GM19438 (cell line): ENCODE results near the gene UBALD2.
"Not testable (repeated sequence)": the region's sequence is repeated elsewhere in the genome, so short reads cannot be mapped to it uniquely, and the experiment has no call there.

Experiments
- ATAC-seq: cut with Tn5 transposase; IDR thresholded peaks from one replicate; pipeline ENCODE4 v1.9.1; 2021; ENCODE audit warnings: low read depth; ENCODE audit not compliant: unreplicated experiment

Gene UBALD2

GRCh38 chr17:76262732-76263344, 2.3 kb upstream of the UBALD2 start:
- ATAC-seq: no peak

GRCh38 chr17:76263896-76264295, 1.3 kb upstream of the UBALD2 start:
- no peak for ATAC-seq

- no peak for ATAC-seq
Observed at GRCh38 chr17:76264425-76264754, 758 bp upstream of the UBALD2 start.

- ATAC-seq: no peak
Observed at GRCh38 chr17:76265624-76266243, 586 bp downstream of the UBALD2 start.

- ATAC-seq: no peak
Observed at GRCh38 chr17:76266244-76266938, 1.2 kb downstream of the UBALD2 start.

GRCh38 chr17:76267051-76267576, 2.0 kb downstream of the UBALD2 start:
- ATAC-seq: no peak

- ATAC-seq: not testable (repeated sequence)
Observed at GRCh38 chr17:76267581-76268001, 2.4 kb downstream of the UBALD2 start.

- no peak for ATAC-seq
Observed at GRCh38 chr17:76268015-76268749, 3.0 kb downstream of the UBALD2 start.

GRCh38 chr17:76268991-76269981, 4.1 kb downstream of the UBALD2 start:
- ATAC-seq: no peak

- ATAC-seq: no peak
Observed at GRCh38 chr17:76270127-76270592, 5.0 kb downstream of the UBALD2 start.

GRCh38 chr17:76270770-76271668, 5.9 kb downstream of the UBALD2 start:
- no peak for ATAC-seq

- peak; percentile 46 for ATAC-seq
Observed at GRCh38 chr17:76271669-76272540, 6.8 kb downstream of the UBALD2 start.

- ATAC-seq: peak; percentile 10
Observed at GRCh38 chr17:76272541-76273444, 7.6 kb downstream of the UBALD2 start.

- ATAC-seq: no peak
Observed at GRCh38 chr17:76273445-76274111, 8.4 kb downstream of the UBALD2 start.

- ATAC-seq: no peak
Observed at GRCh38 chr17:76274112-76274956, 9.2 kb downstream of the UBALD2 start.
